Measurements from ENCODE around the gene FGA.

FGA gene

DNA sequence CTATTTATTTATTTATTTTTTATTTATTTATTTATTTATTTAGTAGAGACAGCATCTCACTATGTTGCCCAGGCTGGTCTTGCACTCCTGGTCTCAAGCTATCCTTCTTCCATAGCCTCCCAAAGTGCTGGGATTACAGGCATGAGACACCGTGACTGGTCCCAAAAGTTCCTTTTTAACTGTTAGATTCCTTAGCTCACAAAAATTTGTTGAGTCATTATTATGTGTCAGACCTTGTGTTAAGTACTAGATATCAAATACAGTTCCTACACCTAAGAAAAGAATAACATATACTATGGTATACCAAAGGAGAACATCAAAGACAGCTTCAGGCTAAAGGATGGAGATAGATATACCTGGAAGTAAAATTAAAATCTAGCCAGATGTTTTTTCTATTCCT lies 11.6 kb downstream of the FGA start:
- TF ChIP-seq, protein P1, sequence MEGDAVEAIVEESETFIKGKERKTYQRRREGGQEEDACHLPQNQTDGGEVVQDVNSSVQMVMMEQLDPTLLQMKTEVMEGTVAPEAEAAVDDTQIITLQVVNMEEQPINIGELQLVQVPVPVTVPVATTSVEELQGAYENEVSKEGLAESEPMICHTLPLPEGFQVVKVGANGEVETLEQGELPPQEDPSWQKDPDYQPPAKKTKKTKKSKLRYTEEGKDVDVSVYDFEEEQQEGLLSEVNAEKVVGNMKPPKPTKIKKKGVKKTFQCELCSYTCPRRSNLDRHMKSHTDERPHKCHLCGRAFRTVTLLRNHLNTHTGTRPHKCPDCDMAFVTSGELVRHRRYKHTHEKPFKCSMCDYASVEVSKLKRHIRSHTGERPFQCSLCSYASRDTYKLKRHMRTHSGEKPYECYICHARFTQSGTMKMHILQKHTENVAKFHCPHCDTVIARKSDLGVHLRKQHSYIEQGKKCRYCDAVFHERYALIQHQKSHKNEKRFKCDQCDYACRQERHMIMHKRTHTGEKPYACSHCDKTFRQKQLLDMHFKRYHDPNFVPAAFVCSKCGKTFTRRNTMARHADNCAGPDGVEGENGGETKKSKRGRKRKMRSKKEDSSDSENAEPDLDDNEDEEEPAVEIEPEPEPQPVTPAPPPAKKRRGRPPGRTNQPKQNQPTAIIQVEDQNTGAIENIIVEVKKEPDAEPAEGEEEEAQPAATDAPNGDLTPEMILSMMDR (IDR thresholded peaks at IDR 0.05; ENCODE audit: low read depth, low read length), result no peak
- no peaks in the 10 kb centered on the region for H3K36me3 ChIP-seq
- no peaks in the 10 kb centered on the region for H3K4me1 ChIP-seq
- no peak overlapping the region for H3K4me3 ChIP-seq (ENCODE audit: low read depth, low read length)
- DNase-seq, result no peak
- H3K9me3 ChIP-seq, result no peaks in the 10 kb centered on the region
- H3K27me3 ChIP-seq, result peaks cover 4% of the 10 kb centered on the region

DNA sequence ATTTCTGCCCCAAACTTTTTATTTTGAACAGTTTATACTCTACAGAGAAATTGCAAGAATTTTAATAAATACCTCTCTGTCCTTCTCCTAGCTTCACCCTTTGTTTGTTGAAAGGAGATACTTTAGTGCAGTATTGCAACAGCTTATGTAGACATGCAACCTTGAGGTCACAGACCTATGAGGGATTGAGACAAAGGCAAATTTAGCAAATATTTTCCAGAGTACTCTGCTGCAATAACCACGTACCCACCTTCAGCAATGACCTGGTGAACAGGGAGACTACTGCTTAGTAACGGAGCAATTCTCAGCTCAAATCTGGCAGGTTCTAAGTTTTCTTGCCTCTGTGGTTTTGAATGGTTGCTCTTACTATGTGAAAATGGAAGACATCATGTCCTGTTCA lies 13.2 kb downstream of the FGA start:
- Histone ChIP-seq H3K4me3 (ENCODE audit: low read depth, low read length) (no peak overlapping the region), H3K36me3 (no peaks in the 10 kb centered on the region), H3K27me3 (peaks cover 18% of the 10 kb centered on the region), H3K9me3 (no peaks in the 10 kb centered on the region), H3K4me1 (no peaks in the 10 kb centered on the region)
- TF ChIP-seq, protein P1 (IDR thresholded peaks at IDR 0.05; ENCODE audit: low read depth, low read length), result no peak
- DNase-seq, result no peak

DNA sequence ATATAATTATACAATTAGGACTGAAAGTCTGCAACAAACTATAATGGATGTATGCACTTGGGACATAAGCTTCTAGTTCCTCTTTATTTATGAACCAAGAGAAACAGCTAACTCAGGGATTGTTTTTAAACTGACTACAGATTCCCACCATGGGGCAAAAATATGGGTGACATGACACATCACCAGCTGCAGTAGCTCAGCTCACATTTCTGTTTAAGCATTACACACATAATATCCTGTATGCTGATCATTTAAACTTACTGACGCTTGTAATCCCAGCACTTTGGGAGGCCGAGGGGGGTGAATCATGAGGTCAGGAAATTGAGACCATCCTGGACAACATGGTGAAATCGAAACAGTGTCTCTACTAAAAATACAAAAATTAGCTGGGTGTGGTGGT lies 16.2 kb downstream of the FGA start:
- Histone ChIP-seq H3K36me3 (no peaks in the 10 kb centered on the region), H3K9me3 (no peaks in the 10 kb centered on the region), H3K4me1 (no peaks in the 10 kb centered on the region), H3K4me3 (ENCODE audit: low read depth, low read length) (no peak overlapping the region), H3K27me3 (peaks cover 26% of the 10 kb centered on the region)
- TF ChIP-seq, protein P1 (IDR thresholded peaks at IDR 0.05; ENCODE audit: low read depth, low read length), result no peak
- no peak for DNase-seq

DNA sequence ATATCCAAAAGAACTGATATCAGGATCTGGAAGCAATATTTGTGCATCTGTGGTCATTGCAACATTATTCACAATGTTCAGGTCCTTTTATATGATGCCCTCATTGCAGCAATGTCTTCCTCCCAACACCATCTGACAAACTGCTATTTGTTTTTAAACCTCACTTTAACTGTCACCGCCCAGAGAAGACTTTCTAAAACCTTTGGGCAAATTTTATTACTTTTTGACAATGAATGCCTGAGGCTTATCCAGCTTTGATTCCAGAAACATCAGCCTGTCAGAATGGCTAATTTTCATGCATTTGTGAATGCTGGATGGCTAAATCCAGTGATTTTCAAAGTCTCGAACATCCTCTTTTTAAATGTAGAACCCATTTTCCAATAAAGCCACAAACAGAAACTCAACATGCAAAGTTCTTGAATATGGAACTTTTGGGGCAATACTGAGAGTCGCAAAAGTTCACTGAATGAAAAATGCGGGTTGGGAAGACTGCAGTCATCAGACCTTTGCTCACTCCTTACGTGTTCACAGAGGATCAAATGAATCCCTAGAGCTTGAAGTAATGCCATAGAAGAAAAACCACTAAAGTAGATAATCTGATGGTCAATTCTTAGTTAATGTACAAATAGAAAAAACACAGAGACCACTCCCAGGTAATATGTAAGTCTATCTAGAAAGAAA lies 17.2 kb downstream of the FGA start:
- TF ChIP-seq, protein P1 (IDR thresholded peaks at IDR 0.05; ENCODE audit: low read depth, low read length), result no peak
- Histone ChIP-seq H3K36me3 (no peaks in the 10 kb centered on the region), H3K4me1 (no peaks in the 10 kb centered on the region), H3K9me3 (no peaks in the 10 kb centered on the region), H3K4me3 (ENCODE audit: low read depth, low read length) (no peak overlapping the region), H3K27me3 (peaks cover 27% of the 10 kb centered on the region)
- no peak for DNase-seq

DNA sequence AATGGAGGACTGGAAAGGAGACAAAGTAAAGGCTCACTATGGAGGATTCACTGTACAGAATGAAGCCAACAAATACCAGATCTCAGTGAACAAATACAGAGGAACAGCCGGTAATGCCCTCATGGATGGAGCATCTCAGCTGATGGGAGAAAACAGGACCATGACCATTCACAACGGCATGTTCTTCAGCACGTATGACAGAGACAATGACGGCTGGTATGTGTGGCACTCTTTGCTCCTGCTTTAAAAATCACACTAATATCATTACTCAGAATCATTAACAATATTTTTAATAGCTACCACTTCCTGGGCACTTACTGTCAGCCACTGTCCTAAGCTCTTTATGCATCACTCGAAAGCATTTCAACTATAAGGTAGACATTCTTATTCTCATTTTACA lies 21.0 kb downstream of the FGA start:
- TF ChIP-seq, protein P1 (IDR thresholded peaks at IDR 0.05; ENCODE audit: low read depth, low read length), result no peak
- Histone ChIP-seq H3K9me3 (no peaks in the 10 kb centered on the region), H3K36me3 (no peaks in the 10 kb centered on the region), H3K4me3 (ENCODE audit: low read depth, low read length) (no peak overlapping the region), H3K27me3 (peaks cover 38% of the 10 kb centered on the region), H3K4me1 (no peaks in the 10 kb centered on the region)
- DNase-seq, result no peak

DNA sequence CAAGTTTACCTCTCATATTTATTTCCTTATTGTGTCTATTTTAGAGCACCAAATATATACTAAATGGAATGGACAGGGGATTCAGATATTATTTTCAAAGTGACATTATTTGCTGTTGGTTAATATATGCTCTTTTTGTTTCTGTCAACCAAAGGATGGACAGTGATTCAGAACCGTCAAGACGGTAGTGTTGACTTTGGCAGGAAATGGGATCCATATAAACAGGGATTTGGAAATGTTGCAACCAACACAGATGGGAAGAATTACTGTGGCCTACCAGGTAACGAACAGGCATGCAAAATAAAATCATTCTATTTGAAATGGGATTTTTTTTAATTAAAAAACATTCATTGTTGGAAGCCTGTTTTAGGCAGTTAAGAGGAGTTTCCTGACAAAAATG lies 21.5 kb downstream of the FGA start:
- no peaks in the 10 kb centered on the region for H3K36me3 ChIP-seq
- H3K4me3 ChIP-seq (ENCODE audit: low read depth, low read length), result no peak overlapping the region
- no peaks in the 10 kb centered on the region for H3K9me3 ChIP-seq
- peaks cover 38% of the 10 kb centered on the region for H3K27me3 ChIP-seq
- H3K4me1 ChIP-seq, result no peaks in the 10 kb centered on the region
- TF ChIP-seq, protein P1 (IDR thresholded peaks at IDR 0.05; ENCODE audit: low read depth, low read length), result no peak
- DNase-seq, result no peak

Data from BE2C (cell line).